Measurements from ENCODE around the gene LRRC18. TPM values are rescaled to one million over a fixed set of nuclear protein-coding genes. Genes with fewer than 3 reads are reported as not detected.

LRRC18 gene
- total RNA-seq, 1 experiment from 2014 or later: not detected

- H4K20me1 ChIP-seq (ENCODE audit: control insufficient read depth, insufficient read depth, insufficient read length): no peaks in the 10 kb centered on the region
- no peak overlapping the region for H3K18ac ChIP-seq (ENCODE audit: insufficient read length, low read depth, low read length)
- H2BK120ac ChIP-seq (ENCODE audit: low read depth, low read length, poor library complexity, severe bottlenecking): no peak overlapping the region
- H3K9me3 Mint-ChIP-seq: no peaks in the 10 kb centered on the region
- H2BK20ac ChIP-seq (ENCODE audit: low read depth, low read length, poor library complexity, severe bottlenecking): no peak overlapping the region
- no peak overlapping the region for H3T11ph ChIP-seq (ENCODE audit: low read length)
- no peak overlapping the region for H2BK15ac ChIP-seq (ENCODE audit: low read depth, low read length)
- no peak overlapping the region for H3K9ac ChIP-seq (ENCODE audit: extremely low read depth, insufficient read length, low read length)
- no peak overlapping the region for H3K4ac ChIP-seq (ENCODE audit: low read depth, low read length)
- H3K9me3 ChIP-seq (ENCODE audit: control insufficient read depth, low read depth, low read length): no peaks in the 10 kb centered on the region
- H3K4me1 ChIP-seq (ENCODE audit: insufficient read depth, low read length): no peaks in the 10 kb centered on the region
- H3K14ac ChIP-seq (ENCODE audit: insufficient read depth, low read length): no peak overlapping the region
- H2BK5ac ChIP-seq (ENCODE audit: insufficient read length, low read length): no peak overlapping the region
- 0 out of 7 replicates have a peak overlapping the region, but pooled peaks of 1 of the 3 experiments have one; percentile 44 for H3K27ac Mint-ChIP-seq
- peak overlapping the region in 1 of 2 experiments; percentile 42; a peak in 1 of 5 replicates for H3K4me3 Mint-ChIP-seq
- peaks cover 4% of the 10 kb centered on the region; the same call in 1 of the 2 replicates for H3K27me3 Mint-ChIP-seq (ENCODE audit: low read depth)
- H2BK12ac ChIP-seq (ENCODE audit: insufficient read length, low read depth, low read length): no peak overlapping the region
- H4K8ac ChIP-seq (replicated peaks; ENCODE audit: insufficient read length, low read depth, low read length): no peak overlapping the region
- no peaks in the 10 kb centered on the region for H3K79me2 ChIP-seq (ENCODE audit: insufficient read depth, low read length)
- no peak overlapping the region for H3K27ac ChIP-seq (ENCODE audit: insufficient read length, low read depth, low read length)
- TF ChIP-seq CTCF (conservative IDR thresholded peaks at IDR 0.05): no peak
- no CpG with 5 or more reads among the region's 10 CpGs for WGBS (ENCODE audit: extremely low coverage, insufficient read length, low lambda C conversion rate)
- no peak overlapping the region for H4K5ac ChIP-seq (ENCODE audit: insufficient read length, low read depth, low read length)
- no peak overlapping the region for H3K4me2 ChIP-seq (ENCODE audit: insufficient read depth, insufficient read length, low read length)
- peak overlapping the region; percentile 40 for H3K56ac ChIP-seq (ENCODE audit: insufficient read length, low read depth, low read length)
- H2AFZ ChIP-seq (ENCODE audit: low read length): no peak overlapping the region
- peaks cover 3 to 8% of the 10 kb centered on the region in 2 experiments; a peak in 3 of 4 replicates for H3K4me1 Mint-ChIP-seq
- H3K23ac ChIP-seq (ENCODE audit: insufficient read length, low read depth, low read length): no peak overlapping the region
- H3K79me1 ChIP-seq (ENCODE audit: insufficient read depth, low read depth, low read length, poor library complexity, severe bottlenecking): no peaks in the 10 kb centered on the region
- H4K91ac ChIP-seq (ENCODE audit: insufficient read length, low read depth, low read length): no peak overlapping the region
- H3K36me3 Mint-ChIP-seq (ENCODE audit: insufficient read depth in 1 of 3, low read depth in 3 of 3): no peaks in the 10 kb centered on the region
- no peak for DNase-seq
- H2AK5ac ChIP-seq (ENCODE audit: insufficient read length, low read length): no peak overlapping the region
- H3K27me3 ChIP-seq (ENCODE audit: insufficient read depth, low read length): no peaks in the 10 kb centered on the region
- H3K23me2 ChIP-seq (ENCODE audit: insufficient read length, low read depth, low read length, poor library complexity, severe bottlenecking): peaks cover 3% of the 10 kb centered on the region
These were observed 3.5 kb upstream of the LRRC18 start for GRCh38 chr10:48943096-48943495.

Data from H9 (cell line).